IPS DF 19.7 (cell line): ENCODE data around the gene SECTM1.

Experiments used
- DNase-seq: peaks from one replicate; pipeline ENCODE4 v3.0.0-alpha.2; 2013; ENCODE audit warnings: low read depth, low spot score

Gene SECTM1

GRCh38 chr17:82315703-82316358 is 17.7 kb downstream of the SECTM1 start:
- no peak for DNase-seq

GRCh38 chr17:82314727-82315605 is 18.6 kb downstream of the SECTM1 start:
- DNase-seq = no peak

GRCh38 chr17:82314012-82314726 is 19.4 kb downstream of the SECTM1 start:
- no peak for DNase-seq

- no peak for DNase-seq
Observed at GRCh38 chr17:82313195-82314011, 20.2 kb downstream of the SECTM1 start.

- no peak for DNase-seq
Observed at GRCh38 chr17:82311971-82312370, 21.6 kb downstream of the SECTM1 start.

- no peak for DNase-seq
Observed at GRCh38 chr17:82310877-82311276, 22.7 kb downstream of the SECTM1 start.

- DNase-seq = no peak
Observed at GRCh38 chr17:82309656-82310570, 23.7 kb downstream of the SECTM1 start.

GRCh38 chr17:82305727-82306300 is 27.8 kb downstream of the SECTM1 start:
- DNase-seq = no peak

GRCh38 chr17:82304826-82305726 is 28.5 kb downstream of the SECTM1 start:
- no peak for DNase-seq

GRCh38 chr17:82303944-82304808 is 29.4 kb downstream of the SECTM1 start:
- no peak for DNase-seq

GRCh38 chr17:82302991-82303943 is 30.3 kb downstream of the SECTM1 start:
- DNase-seq = no peak

- no peak for DNase-seq
Observed at GRCh38 chr17:82302568-82302963, 31.0 kb downstream of the SECTM1 start.

- no peak for DNase-seq
Observed at GRCh38 chr17:82301916-82302567, 31.5 kb downstream of the SECTM1 start.

- no peak for DNase-seq
Observed at GRCh38 chr17:82301300-82301915, 32.2 kb downstream of the SECTM1 start.

- no peak for DNase-seq
Observed at GRCh38 chr17:82300707-82301270, 32.8 kb downstream of the SECTM1 start.

- DNase-seq = no peak
Observed at GRCh38 chr17:82300228-82300627, 33.3 kb downstream of the SECTM1 start.
